NCI-H2107 (cell line): ENCODE measurements around the gene PAQR3.

ENCODE experiments used
- DNase-seq: peaks from one replicate; lab custom pipeline; 2025; lab: John Stamatoyannopoulos, UW

The PAQR3 gene

GRCh38 chr4:78938868-78939666, at the start of gene PAQR3:
Gene PAQR3, minus strand, starts transcription at chr4:78939438. Its CDS starts 214 bp downstream, at chr4:78939224.
- peak; percentile 64 for DNase-seq

- DNase-seq: no peak
Measured at GRCh38 chr4:78987683-78988082, 48.4 kb upstream of the PAQR3 start.

- DNase-seq: no peak
Measured at GRCh38 chr4:78984593-78984992, 45.4 kb upstream of the PAQR3 start.

GRCh38 chr4:78975865-78976264, 36.6 kb upstream of the PAQR3 start:
- no peak for DNase-seq

- DNase-seq: no peak
Measured at GRCh38 chr4:78971776-78972175, 32.5 kb upstream of the PAQR3 start.

- no peak for DNase-seq
Measured at GRCh38 chr4:78971326-78971725, 32.1 kb upstream of the PAQR3 start.

- no peak for DNase-seq
Measured at GRCh38 chr4:78962597-78963115, 23.4 kb upstream of the PAQR3 start.

GRCh38 chr4:78960926-78961325, 21.7 kb upstream of the PAQR3 start:
- no peak for DNase-seq

GRCh38 chr4:78956975-78957374, 17.7 kb upstream of the PAQR3 start:
- no peak for DNase-seq

- DNase-seq: no peak
Measured at GRCh38 chr4:78953769-78954666, 14.8 kb upstream of the PAQR3 start.

- DNase-seq: no peak
Measured at GRCh38 chr4:78953231-78953630, 14.0 kb upstream of the PAQR3 start.

GRCh38 chr4:78951862-78952472, 12.7 kb upstream of the PAQR3 start:
- DNase-seq: peak; percentile 0

GRCh38 chr4:78949735-78950134, 10.5 kb upstream of the PAQR3 start:
- no peak for DNase-seq

GRCh38 chr4:78945651-78946179, 6.5 kb upstream of the PAQR3 start:
- DNase-seq: no peak

GRCh38 chr4:78944381-78944780, 5.1 kb upstream of the PAQR3 start:
- no peak for DNase-seq

GRCh38 chr4:78940752-78941151, 1.5 kb upstream of the PAQR3 start:
- DNase-seq: no peak

- DNase-seq: peak; percentile 21
Measured at GRCh38 chr4:78939667-78940008, 400 bp upstream of the PAQR3 start.

GRCh38 chr4:78938474-78938867, 767 bp downstream of the PAQR3 start:
- DNase-seq: no peak

GRCh38 chr4:78937837-78938236, 1.4 kb downstream of the PAQR3 start:
- no peak for DNase-seq

- DNase-seq: no peak
Measured at GRCh38 chr4:78936989-78937388, 2.2 kb downstream of the PAQR3 start.

GRCh38 chr4:78930016-78930629, 9.1 kb downstream of the PAQR3 start:
- no peak for DNase-seq

- no peak for DNase-seq
Measured at GRCh38 chr4:78928835-78929234, 10.4 kb downstream of the PAQR3 start.
